NCI-H524 treated with DMSO at 0.1 percent for 48 hours (cell line): ENCODE data around the gene SEPSECS.
"Not testable (repeated sequence)": the region's sequence is repeated elsewhere in the genome, so short reads cannot be mapped to it uniquely, and the experiment has no call there.

Experiments used
- DNase-seq: peaks from one replicate; lab custom pipeline; 2025; lab: John Stamatoyannopoulos, UW

Gene SEPSECS

GRCh38 chr4:25109511-25109910, 50.7 kb downstream of the SEPSECS start:
- no peak for DNase-seq

DNA sequence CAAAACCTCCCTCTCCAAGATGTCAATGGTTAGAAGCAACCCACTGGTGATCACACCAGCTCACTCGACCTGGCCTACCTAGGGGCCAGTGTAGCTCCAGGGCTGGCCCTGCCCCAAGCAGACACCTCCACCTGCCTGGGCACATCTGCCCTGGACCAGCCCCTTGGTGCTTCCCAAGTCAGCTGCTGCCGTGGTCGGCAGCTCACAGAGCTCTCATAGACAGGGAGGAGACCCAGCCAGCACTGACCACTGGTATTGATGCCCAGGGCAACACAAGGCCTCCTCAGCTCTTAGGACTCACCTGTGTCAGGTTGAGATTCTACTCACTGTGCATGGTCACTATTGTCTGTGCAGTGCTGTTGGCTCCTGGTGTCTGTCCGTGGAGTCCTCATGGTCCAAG, 51.7 kb downstream of the SEPSECS start:
- DNase-seq = no peak

DNA sequence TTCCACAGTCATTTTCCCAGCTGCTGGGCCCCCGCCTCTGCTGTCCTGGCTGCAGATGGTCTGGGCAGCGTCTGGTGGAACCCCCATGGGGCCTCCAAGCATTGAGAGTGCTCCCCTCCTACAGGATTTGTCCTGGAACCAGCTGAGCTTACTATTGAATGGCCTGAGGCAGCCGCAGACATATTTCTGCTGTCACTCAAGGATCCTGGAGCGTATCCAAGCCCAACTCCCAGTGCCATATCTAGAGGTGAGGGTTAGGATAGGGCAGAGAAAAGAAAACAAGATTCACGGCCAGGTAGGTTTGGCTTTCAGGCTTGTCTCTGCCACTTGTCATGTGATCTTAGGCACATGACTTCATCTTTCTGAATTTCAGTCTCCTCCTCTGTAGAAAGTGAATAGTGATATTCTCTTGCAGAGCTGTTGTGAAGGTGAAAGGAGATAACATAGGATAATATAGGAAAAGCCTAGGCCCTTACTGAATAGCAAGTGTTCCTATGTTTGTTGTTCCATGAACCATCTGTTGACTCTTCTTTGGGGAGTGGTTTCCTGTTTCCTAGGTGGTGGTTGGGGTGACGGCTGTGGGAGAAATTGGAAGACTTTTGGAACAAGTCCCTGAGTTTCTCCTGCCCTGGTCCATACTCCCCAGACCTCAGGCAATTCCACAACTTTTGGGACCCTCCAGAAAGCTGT, 52.3 kb downstream of the SEPSECS start:
- no peak for DNase-seq

- DNase-seq = no peak
Measured at GRCh38 chr4:25106363-25107151, 53.7 kb downstream of the SEPSECS start.

DNA sequence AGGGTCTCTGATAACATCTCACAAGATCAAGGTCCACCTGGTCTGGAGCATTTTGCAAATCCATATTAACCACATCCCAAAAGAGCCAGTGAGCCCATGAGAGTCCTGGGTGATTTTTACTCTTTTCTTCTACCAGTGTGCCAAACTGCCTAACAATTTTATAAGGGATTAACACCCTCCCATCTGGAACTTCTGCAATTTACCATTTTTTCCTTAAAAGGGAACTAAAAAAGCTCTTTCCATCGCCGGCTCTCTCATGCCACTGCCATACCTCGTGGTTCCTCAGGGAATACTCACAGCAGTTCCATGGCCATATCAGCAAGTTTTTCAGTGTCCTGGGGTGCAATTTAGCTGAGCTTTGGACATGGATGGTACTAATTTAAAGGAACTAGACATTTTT, 55.7 kb downstream of the SEPSECS start:
- no peak for DNase-seq

- no peak for DNase-seq
Measured at GRCh38 chr4:25103418-25103817, 56.8 kb downstream of the SEPSECS start.

- DNase-seq = no peak
Measured at GRCh38 chr4:25101836-25102235, 58.4 kb downstream of the SEPSECS start.

DNA sequence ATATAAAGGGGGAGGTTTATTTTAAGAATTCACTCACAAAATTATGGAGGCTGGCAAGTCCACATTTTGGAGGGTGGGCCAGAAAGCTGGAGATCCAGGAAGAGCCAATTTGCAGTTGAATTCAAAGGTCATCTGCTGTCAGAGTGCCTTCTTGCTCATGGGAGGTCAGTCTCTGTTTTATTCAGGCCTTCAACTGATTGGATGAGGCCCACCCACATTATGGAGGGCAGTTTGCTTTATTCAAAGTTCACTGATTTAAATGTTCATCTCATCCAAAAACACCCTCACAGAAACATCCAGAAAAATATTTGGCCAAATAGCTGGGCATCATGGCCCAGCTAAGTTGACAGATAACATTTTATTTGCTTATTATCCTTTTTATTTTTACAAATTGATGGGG, 59.5 kb downstream of the SEPSECS start:
- DNase-seq = no peak

DNA sequence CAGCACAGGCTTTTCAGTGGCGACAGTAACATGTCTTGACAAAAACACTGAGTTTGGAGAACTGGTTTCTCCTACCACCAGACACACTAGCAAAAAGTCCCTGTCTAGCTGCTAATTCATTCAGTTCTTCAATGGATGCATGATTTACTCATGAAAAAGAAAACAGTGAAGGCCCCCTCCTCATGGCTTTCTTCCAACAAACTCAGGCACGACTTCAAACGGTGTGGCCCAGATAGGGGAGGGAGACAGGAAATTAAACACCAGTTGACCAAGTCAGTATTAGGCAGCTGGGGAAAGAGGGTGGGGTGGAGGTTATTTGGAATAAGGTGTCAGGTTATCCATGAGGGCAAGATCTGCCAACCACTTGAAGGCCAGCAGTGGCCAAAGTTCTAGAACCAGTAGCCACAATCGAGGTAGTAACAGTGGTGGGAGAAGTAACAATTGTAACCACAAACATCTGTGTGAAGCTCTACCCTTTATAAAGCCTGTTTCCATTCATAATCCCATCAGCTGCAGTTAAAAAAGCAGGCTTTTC, 60.2 kb downstream of the SEPSECS start:
- DNase-seq = no peak

DNA sequence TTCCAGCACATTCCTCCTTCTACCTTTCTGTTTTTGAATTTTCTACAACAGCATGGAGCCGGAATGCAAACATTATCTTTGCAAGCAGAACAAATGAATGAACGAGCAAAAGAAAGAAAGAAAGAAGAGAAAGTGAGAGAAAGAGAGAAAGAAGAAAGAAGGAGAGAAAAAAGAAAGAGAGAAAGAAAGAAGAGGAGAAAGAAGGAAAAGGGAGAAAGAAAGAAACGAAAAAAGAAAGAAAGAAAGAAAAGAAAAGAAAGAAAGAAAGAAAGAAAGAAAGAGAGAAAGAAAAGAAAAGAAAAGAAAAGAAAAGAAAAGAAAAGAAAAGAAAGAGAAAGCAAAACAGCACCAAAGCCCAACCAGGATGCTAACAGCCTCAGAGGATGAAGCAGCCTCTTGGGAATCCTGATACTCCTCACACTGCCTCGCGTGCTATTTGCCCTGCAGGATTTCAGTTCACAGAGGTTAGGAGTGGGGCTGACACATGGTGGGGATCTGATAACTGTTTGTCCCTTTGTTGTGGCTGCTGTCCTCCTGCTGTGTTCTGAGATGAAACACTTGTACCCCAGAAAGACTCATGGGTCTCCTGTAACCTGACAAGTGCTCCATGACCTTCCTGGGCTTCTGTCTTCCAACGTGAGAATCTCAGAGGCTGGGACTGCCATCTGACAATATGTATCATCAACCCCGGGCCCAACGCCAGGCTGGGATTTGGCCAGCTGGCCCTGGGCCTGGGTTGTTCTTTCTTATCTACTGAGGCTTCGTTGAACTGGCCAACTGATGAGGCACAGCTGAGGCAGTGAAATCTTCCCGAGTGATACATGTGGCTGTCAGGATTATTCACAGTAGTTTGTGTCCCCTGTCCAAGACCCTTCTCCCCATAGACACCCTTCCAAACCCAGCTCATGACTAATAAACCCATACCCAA, 61.0 kb downstream of the SEPSECS start:
- DNase-seq = no peak

DNA sequence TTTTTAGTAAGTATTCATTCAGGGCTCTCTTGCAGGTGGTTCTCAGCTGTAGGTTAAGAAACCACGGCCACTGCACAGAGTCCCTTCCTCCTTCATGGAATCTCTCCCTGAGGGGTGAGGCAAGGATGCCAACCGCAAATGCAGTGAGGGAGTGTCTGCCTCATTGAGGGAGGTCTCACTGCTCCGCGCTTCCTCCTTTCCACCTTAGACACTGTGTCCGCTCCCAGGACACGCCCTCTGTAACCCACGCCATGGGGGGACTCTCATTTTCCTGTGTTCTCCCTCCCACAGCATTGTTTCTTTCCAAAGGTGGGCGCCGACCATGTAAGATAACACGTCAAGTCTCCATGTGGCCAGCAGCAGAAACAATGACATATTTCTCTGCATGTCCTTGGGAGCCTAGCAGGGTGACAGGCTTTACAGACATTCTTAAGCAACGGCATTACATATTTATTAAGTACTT, 63.2 kb downstream of the SEPSECS start:
- no peak for DNase-seq

- DNase-seq = no peak
Measured at GRCh38 chr4:25096251-25096980, 63.8 kb downstream of the SEPSECS start.

GRCh38 chr4:25095837-25096236, 64.4 kb downstream of the SEPSECS start:
- peak; percentile 80 for DNase-seq

DNA sequence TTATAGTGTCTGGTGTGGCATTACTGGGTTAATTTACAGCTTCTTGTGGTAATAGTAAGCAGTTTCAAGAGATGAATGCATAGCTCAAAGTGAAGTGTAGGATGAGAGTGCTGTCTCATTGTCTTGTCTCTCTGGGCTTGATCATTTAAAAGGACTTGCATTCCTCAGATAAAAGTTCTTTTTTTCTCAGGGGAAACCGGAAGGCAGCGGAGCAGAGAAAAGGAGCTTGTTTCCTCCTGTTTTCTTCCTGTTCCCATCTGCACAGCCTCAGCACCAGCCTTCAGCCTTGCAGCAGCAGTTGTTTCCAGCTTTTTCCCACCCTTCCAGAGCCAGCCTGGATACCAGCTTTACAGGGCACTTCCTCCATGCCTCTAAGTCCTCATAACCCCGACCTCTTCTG, 68.1 kb downstream of the SEPSECS start:
- DNase-seq = no peak

DNA sequence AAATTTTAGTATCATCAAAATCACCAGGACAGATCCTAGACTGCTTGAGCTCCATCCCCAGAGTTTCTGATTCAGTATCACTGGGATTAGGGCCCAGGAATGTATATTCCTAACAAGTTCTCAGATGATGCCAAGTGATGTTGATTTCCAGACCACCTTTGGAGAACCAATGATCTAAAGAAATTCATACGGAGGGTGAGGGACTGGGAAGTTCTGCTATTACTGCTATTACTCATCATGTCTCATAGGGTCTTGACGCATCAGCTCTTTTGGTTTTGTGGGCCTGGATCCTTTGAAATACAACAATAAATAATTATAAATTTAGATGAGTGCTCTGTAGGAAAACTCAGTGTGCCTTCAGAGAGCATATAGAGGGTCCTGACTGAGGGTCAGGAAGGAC, 69.7 kb downstream of the SEPSECS start:
- no peak for DNase-seq

GRCh38 chr4:25089051-25089763, 71.0 kb downstream of the SEPSECS start:
- no peak for DNase-seq

DNA sequence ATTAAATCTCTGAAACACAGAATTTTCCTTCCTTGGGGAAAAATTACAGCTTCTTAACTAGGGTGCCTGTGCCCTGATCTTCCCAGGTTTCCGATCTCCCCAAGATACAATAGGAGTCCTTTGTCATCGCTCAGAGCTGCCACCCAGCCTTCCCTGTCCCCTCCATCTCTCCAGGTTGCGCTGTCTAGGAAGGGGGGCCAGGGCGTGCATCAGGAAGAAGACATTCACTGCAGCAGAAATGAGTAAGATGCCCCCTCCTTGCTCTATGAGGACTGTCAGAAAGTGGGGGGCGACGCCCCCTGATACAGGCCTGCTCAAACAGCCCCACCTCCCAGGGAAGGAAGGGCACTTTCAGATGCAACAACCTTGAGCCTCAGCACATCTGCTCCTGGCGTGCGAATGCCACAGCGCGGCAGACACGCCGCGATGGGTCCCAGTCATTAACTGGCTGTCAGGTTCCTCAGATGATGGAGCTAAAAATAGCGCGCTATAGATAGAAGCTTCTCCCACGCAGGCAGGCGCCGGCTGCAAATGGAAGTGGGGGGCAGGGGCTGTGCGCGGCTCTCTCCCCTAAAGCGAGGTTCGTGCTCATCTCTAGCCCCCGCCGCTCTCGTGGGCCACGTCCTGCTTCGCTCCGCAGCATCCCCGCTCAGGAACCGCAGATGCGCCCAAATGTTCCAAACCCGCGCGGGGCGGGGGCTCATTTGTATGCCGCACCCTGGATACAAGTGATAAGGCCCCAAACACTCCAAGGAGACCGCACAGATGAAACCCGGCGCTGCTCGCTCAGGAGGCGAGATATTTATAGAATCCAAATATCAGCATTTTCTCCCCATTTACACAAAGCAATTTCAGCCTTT, 71.9 kb downstream of the SEPSECS start:
- DNase-seq = no peak

DNA sequence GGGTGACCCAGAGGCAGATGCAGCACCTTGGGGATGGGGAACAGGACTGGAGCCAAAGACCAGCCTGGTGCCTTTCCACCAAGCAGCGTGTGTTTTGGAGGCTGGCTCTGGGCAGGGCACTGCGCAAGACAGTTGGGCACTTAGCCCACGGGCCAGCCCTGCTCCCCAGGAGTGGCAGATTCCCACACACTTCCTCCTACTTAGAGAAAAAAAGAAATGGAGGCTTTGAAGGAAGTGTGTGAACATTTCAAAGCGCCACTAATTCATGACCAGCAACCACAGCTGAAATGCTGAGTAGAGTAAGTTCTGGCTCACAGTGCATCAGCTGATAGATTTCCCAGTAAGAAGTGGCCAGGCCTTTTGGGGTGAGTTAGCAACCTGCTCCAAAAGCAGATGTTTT, 74.6 kb downstream of the SEPSECS start:
- no peak for DNase-seq

GRCh38 chr4:25083441-25083840, 76.8 kb downstream of the SEPSECS start:
- DNase-seq = not testable (repeated sequence)
